HCT116 (cell line): ENCODE data around the gene PAQR4. TPM values are rescaled to one million over a fixed set of nuclear protein-coding genes. Genes with fewer than 3 reads are reported as not detected.

Source experiments
- ATAC-seq: fragments of 200-7000 bp; cut with Tn5 transposase; 2 replicates; pipeline ENCODE4 v1.9.1; 2020; ENCODE audit warnings: mild to moderate bottlenecking, moderate library complexity
- BruUV-seq: library from RNA; stranded (reverse); fragments of 400-500 nt; replicated peaks from 2 replicates; lab custom pipeline; 2021; lab: Mats Ljungman, UMichigan
- CTCF ChIA-PET: fragments of 300-600 bp; sonication (Branson Sonifier 250); formaldehyde crosslinking; loops from one replicate; lab custom pipeline; 2021; ENCODE audit warnings: antibody characterized with exemption; lab: Charles Lee
- POLR2A ChIA-PET: fragments of 300-600, 350-600 bp; sonication (Branson Sonifier 250); formaldehyde crosslinking; loops from one replicate; lab custom pipeline; 2021; ENCODE audit warnings: antibody characterized with exemption; lab: Charles Lee
- RAD21 ChIA-PET, 2 experiments: fragments of 300-600 bp; sonication (Branson Sonifier 250); formaldehyde crosslinking; loops; one replicate each; lab custom pipeline; 2023; ENCODE audit warnings: low total read pairs in 2 of 2; ENCODE audit not compliant: uncharacterized antibody in 2 of 2, unreplicated experiment in 2 of 2, low non-redundant PET in 1 of 2; lab: Charles Lee
- DNase-seq: peaks from one replicate; pipeline ENCODE4 v3.0.0-alpha.2; 2010; ENCODE audit warnings: low read depth, low spot score
- H2AFZ ChIP-seq: fragments of 200-600 bp; shearing (Covaris generic), sonication (generic); 2 replicates; pipeline ENCODE4 v1.6.1; 2017; ENCODE audit warnings: low read depth, mixed run types, mixed read lengths, antibody characterized with exemption, low read length; ENCODE audit not compliant: poor library complexity, severe bottlenecking
- H3K27ac ChIP-seq: 2 replicates; pipeline ENCODE4 v1.5.1; 2012; ENCODE audit warnings: low read depth, low read length
- H3K27me3 ChIP-seq: fragments of 200-600 bp; sonication (generic); 2 replicates; pipeline ENCODE4 v1.6.1; 2016; ENCODE audit warnings: mixed run types, low read length, mixed read lengths; ENCODE audit not compliant: insufficient read depth
- H3K36me3 ChIP-seq, 2 experiments: fragments of 200-500 bp in 1 of 2; fragments of 200-600 bp in 1 of 2; sonication (Bioruptor generic) in 1 of 2; sonication (generic) in 1 of 2; 2 replicates each; pipeline versions ENCODE4 v1.5.1 to v1.6.1; 2014 to 2016; ENCODE audit warnings: low read length in 2 of 2, inconsistent platforms in 1 of 2, mixed read lengths in 1 of 2, mixed run types in 1 of 2; ENCODE audit not compliant: insufficient read depth in 2 of 2, control insufficient read depth in 1 of 2
- H3K4me1 ChIP-seq, 2 experiments: fragments of 200-600 bp in 1 of 2; sonication (generic) in 1 of 2; 2 replicates each; pipeline versions ENCODE4 v1.5.1 to v1.6.1; 2012 to 2017; ENCODE audit warnings: low read length in 2 of 2, inconsistent platforms in 1 of 2, mild to moderate bottlenecking in 1 of 2, mixed read lengths in 1 of 2, mixed run types in 1 of 2, moderate library complexity in 1 of 2; ENCODE audit not compliant: insufficient read depth in 2 of 2, control insufficient read depth in 1 of 2
- H3K4me2 ChIP-seq: fragments of 200-600 bp; sonication (generic); 2 replicates; pipeline ENCODE4 v1.6.1; 2017; ENCODE audit warnings: mixed run types, low read length, mixed read lengths
- H3K4me3 ChIP-seq, 2 experiments: fragments of 200-600 bp in 1 of 2; sonication (generic) in 1 of 2; replicated peaks in 1 of 2; 2 replicates each; pipeline ENCODE4 v1.5.1; 2011 to 2016; ENCODE audit warnings: low read length in 2 of 2, control low read depth in 1 of 2, low read depth in 1 of 2, mild to moderate bottlenecking in 1 of 2, mixed read lengths in 1 of 2, mixed run types in 1 of 2
- H3K79me2 ChIP-seq: fragments of 200-600 bp; sonication (generic); 2 replicates; pipeline ENCODE4 v1.6.1; 2017; ENCODE audit warnings: mild to moderate bottlenecking, mixed run types, low read length, moderate library complexity, mixed read lengths; ENCODE audit not compliant: insufficient read depth
- H3K9ac ChIP-seq: fragments of 200-600 bp; sonication (generic); 2 replicates; pipeline ENCODE4 v1.6.1; 2016; ENCODE audit warnings: low read length, mixed read lengths
- H3K9me2 ChIP-seq: fragments of 200-600 bp; sonication (generic), shearing (Covaris generic); 2 replicates; pipeline ENCODE4 v1.6.1; 2017; ENCODE audit warnings: mixed run types, mild to moderate bottlenecking, moderate library complexity; ENCODE audit not compliant: insufficient read depth
- H3K9me3 ChIP-seq, 2 experiments: fragments of 200-500 bp in 1 of 2; fragments of 200-600 bp in 1 of 2; sonication (Bioruptor generic) in 1 of 2; sonication (generic) in 1 of 2; 2 replicates each; pipeline ENCODE4 v1.6.1; 2014 to 2017; ENCODE audit warnings: low read length in 2 of 2, mixed read lengths in 2 of 2, inconsistent platforms in 1 of 2, low read depth in 1 of 2, mild to moderate bottlenecking in 1 of 2, mixed run types in 1 of 2, moderate library complexity in 1 of 2; ENCODE audit not compliant: control insufficient read depth in 1 of 2, insufficient read depth in 1 of 2
- H4K20me1 ChIP-seq: fragments of 200-600 bp; sonication (generic), shearing (Covaris generic); 2 replicates; pipeline ENCODE4 v1.6.1; 2017; ENCODE audit warnings: mixed run types, mild to moderate bottlenecking, moderate library complexity; ENCODE audit not compliant: insufficient read depth
- EGR1 ChIP-seq: IDR thresholded peaks from 2 replicates; pipeline ENCODE4 v1.6.1; 2012; ENCODE audit warnings: low read depth
- EZH2phosphoT487 ChIP-seq: fragments of 200-600 bp; IDR thresholded peaks from 2 replicates; pipeline ENCODE4 v1.6.1; 2018; ENCODE audit warnings: antibody characterized with exemption, borderline replicate concordance
- FOSL1 ChIP-seq: IDR thresholded peaks from 2 replicates; pipeline ENCODE4 v1.6.1; 2012; ENCODE audit warnings: low read depth
- JUND ChIP-seq: IDR thresholded peaks from 2 replicates; pipeline ENCODE4 v1.6.1; 2012
- POLR2A ChIP-seq: IDR thresholded peaks from 2 replicates; pipeline ENCODE4 v1.7.0; 2011; ENCODE audit warnings: borderline replicate concordance; ENCODE audit not compliant: insufficient read depth, insufficient read length; ENCODE audit errors: extremely low read depth
- RAD21 ChIP-seq: IDR thresholded peaks from 2 replicates; pipeline ENCODE4 v1.6.1; 2012; ENCODE audit warnings: low read depth, mild to moderate bottlenecking
- SIN3A ChIP-seq: IDR thresholded peaks from 2 replicates; pipeline ENCODE4 v1.6.1; 2012; ENCODE audit warnings: low read depth
- intact Hi-C: fragments of 100-400 bp; cut with micrococcal nuclease; formaldehyde crosslinking; loops from 2 replicates; pipeline ENCODE4 v1.10.0; 2022
- total RNA-seq: library from RNA; stranded (reverse); gene quantifications from one replicate; pipeline ENCODE4 v1.2.1, GENCODE V29; 2021; ENCODE audit not compliant: unreplicated experiment
- TF ChIP-seq, protein P1 (sequence below): IDR thresholded peaks from 2 replicates; pipeline ENCODE4 v1.6.1; 2012
- TF ChIP-seq, protein P2 (sequence below): IDR thresholded peaks from 2 replicates; pipeline ENCODE4 v1.6.1; 2012; ENCODE audit warnings: low read depth

The PAQR4 gene
- total RNA-seq, 1 experiment from 2014 or later: 45.6 TPM

DNA sequence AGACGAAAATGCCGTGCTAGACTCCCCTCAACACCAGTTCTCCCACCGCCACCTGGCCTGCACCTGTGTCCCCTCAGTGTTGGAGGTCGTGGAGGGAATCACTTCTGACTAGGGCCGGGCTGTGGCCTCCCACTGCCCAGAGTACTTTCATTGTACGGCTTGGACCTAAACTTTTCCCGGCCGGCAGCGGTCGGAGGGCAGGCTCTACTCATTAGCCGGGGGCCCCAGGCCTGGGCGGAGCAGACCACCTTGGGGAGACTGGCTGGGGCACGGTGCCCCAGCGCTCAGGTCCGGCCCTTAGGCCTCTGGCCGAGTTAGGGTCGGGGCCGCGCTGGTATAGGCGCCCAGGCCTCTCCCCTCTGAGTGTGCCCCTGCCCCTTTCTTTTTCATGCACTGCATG, 48.2 kb downstream of the PAQR4 start:
- H3K4me3 ChIP-seq: no peak overlapping the region
- H3K27ac ChIP-seq: no peak overlapping the region
- H3K9me3 ChIP-seq: no peaks in the 10 kb centered on the region
- peaks cover 16% of the 10 kb centered on the region; the same call in 1 of the 2 replicates for H3K79me2 ChIP-seq
- ChIA-PET POLR2A (interaction anchor here (8.2 kb wide), 1 partner anchor 12 kb away, joined by 188 read pairs; no protein-coding TSS in a partner anchor), RAD21 (no interaction called here), CTCF (no interaction called here)
- H3K9ac ChIP-seq: no peak overlapping the region
- peaks cover 33 to 70% of the 10 kb centered on the region in 2 experiments for H3K4me1 ChIP-seq
- H3K9me2 ChIP-seq: no peaks in the 10 kb centered on the region
- no TSS peak for BruUV-seq
- H3K36me3 ChIP-seq: peaks cover 0 to 10% of the 10 kb centered on the region in 2 experiments; a peak in 1 of 4 replicates
- ATAC-seq: no peak
- TF ChIP-seq, protein P1, sequence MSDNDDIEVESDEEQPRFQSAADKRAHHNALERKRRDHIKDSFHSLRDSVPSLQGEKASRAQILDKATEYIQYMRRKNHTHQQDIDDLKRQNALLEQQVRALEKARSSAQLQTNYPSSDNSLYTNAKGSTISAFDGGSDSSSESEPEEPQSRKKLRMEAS: no peak
- TF ChIP-seq SIN3A: no peak
- TF ChIP-seq, protein P2, sequence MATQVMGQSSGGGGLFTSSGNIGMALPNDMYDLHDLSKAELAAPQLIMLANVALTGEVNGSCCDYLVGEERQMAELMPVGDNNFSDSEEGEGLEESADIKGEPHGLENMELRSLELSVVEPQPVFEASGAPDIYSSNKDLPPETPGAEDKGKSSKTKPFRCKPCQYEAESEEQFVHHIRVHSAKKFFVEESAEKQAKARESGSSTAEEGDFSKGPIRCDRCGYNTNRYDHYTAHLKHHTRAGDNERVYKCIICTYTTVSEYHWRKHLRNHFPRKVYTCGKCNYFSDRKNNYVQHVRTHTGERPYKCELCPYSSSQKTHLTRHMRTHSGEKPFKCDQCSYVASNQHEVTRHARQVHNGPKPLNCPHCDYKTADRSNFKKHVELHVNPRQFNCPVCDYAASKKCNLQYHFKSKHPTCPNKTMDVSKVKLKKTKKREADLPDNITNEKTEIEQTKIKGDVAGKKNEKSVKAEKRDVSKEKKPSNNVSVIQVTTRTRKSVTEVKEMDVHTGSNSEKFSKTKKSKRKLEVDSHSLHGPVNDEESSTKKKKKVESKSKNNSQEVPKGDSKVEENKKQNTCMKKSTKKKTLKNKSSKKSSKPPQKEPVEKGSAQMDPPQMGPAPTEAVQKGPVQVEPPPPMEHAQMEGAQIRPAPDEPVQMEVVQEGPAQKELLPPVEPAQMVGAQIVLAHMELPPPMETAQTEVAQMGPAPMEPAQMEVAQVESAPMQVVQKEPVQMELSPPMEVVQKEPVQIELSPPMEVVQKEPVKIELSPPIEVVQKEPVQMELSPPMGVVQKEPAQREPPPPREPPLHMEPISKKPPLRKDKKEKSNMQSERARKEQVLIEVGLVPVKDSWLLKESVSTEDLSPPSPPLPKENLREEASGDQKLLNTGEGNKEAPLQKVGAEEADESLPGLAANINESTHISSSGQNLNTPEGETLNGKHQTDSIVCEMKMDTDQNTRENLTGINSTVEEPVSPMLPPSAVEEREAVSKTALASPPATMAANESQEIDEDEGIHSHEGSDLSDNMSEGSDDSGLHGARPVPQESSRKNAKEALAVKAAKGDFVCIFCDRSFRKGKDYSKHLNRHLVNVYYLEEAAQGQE: no peak
- no peak for TF ChIP-seq RAD21
- no peak for TF ChIP-seq EZH2phosphoT487
- no peak for TF ChIP-seq FOSL1
- TF ChIP-seq EGR1: no peak
- TF ChIP-seq JUND: no peak
- TF ChIP-seq POLR2A: no peak
- no peak overlapping the region for H2AFZ ChIP-seq
- no peaks in the 10 kb centered on the region for H3K27me3 ChIP-seq
- no peaks in the 10 kb centered on the region for H4K20me1 ChIP-seq
- no peak for DNase-seq
- H3K4me2 ChIP-seq: no peak overlapping the region
- intact Hi-C loops: no loop called here
